AG04449 (cell line): ENCODE results near the gene PUS7L.
"Not testable (repeated sequence)": the region's sequence is repeated elsewhere in the genome, so short reads cannot be mapped to it uniquely, and the experiment has no call there.

ENCODE experiments used
- CTCF ChIA-PET: fragments of 350-600 bp; formaldehyde crosslinking; extraction: SDS; loops from one replicate; lab custom pipeline; 2021; ENCODE audit warnings: antibody characterized with exemption; lab: Yijun Ruan, JAX
- POLR2A ChIA-PET: fragments of 400-600, 350-600 bp; formaldehyde crosslinking; extraction: SDS; loops from one replicate; lab custom pipeline; 2020; ENCODE audit warnings: antibody characterized with exemption, inconsistent platforms; lab: Yijun Ruan, JAX
- DNase-seq: peaks from one replicate; pipeline ENCODE4 v3.0.0-alpha.2; 2010; ENCODE audit warnings: low read depth, low spot score
- H3K4me3 ChIP-seq: 2 replicates; pipeline ENCODE4 v1.5.1; 2011; ENCODE audit warnings: low read depth, mild to moderate bottlenecking, control low read depth, low read length
- CTCF ChIP-seq: IDR thresholded peaks from one replicate; pipeline ENCODE4 v1.5.1; 2011; ENCODE audit warnings: mild to moderate bottlenecking, moderate library complexity, low read length, control low read depth, inconsistent platforms; ENCODE audit not compliant: insufficient read depth; ENCODE audit errors: missing control alignments

PUS7L gene

GRCh38 chr12:43728117-43728516, 30.5 kb downstream of the PUS7L start:
- ChIA-PET CTCF (no interaction called here), POLR2A (no interaction called here)
- no peak for DNase-seq
- no peak for TF ChIP-seq CTCF
- H3K4me3 ChIP-seq, result no peak overlapping the region

GRCh38 chr12:43723134-43723533, 35.5 kb downstream of the PUS7L start:
- CTCF ChIA-PET, result interaction anchor here (1.5 kb wide), 2 partner anchors 9 to 377 kb away, joined by 3 to 5 read pairs; no protein-coding TSS in a partner anchor
- POLR2A ChIA-PET, result no interaction called here
- no peak overlapping the region for H3K4me3 ChIP-seq
- no peak for TF ChIP-seq CTCF
- no peak for DNase-seq

GRCh38 chr12:43722621-43723020, 36.0 kb downstream of the PUS7L start:
- no peak for TF ChIP-seq CTCF
- POLR2A ChIA-PET, result no interaction called here
- CTCF ChIA-PET, result interaction anchor here (1.5 kb wide), 2 partner anchors 10 to 377 kb away, joined by 3 to 5 read pairs; no protein-coding TSS in a partner anchor

GRCh38 chr12:43711348-43711747, 47.2 kb downstream of the PUS7L start:
- TF ChIP-seq CTCF, result no peak
- POLR2A ChIA-PET, result no interaction called here
- CTCF ChIA-PET, result interaction anchor here (0.9 kb wide), 1 partner anchor 268 kb away, joined by 5 read pairs; no protein-coding TSS in a partner anchor
- no peak for DNase-seq
- H3K4me3 ChIP-seq, result no peak overlapping the region

More at GRCh38 chr12:43722621-43723020, 36.0 kb downstream of the PUS7L start:
- no peak for DNase-seq
- no peak overlapping the region for H3K4me3 ChIP-seq

- CTCF ChIA-PET, POLR2A ChIA-PET, H3K4me3 ChIP-seq: not testable (repeated sequence)
Observed at GRCh38 chr12:43703772-43704171, 54.8 kb downstream of the PUS7L start.

GRCh38 chr12:43701194-43701593, 57.4 kb downstream of the PUS7L start:
- POLR2A ChIA-PET, CTCF ChIA-PET, H3K4me3 ChIP-seq, DNase-seq: not testable (repeated sequence)

More at GRCh38 chr12:43703772-43704171, 54.8 kb downstream of the PUS7L start:
- DNase-seq, result not testable (repeated sequence)

- CTCF ChIA-PET, result interaction anchor here (0.6 kb wide), 1 partner anchor 285 kb away, joined by 3 read pairs; no protein-coding TSS in a partner anchor
- DNase-seq, result no peak
Observed at GRCh38 chr12:43696154-43696553, 62.4 kb downstream of the PUS7L start.

More at GRCh38 chr12:43696154-43696553, 62.4 kb downstream of the PUS7L start:
- POLR2A ChIA-PET, result no interaction called here
- no peak for TF ChIP-seq CTCF
- H3K4me3 ChIP-seq, result no peak overlapping the region
